ENCODE measurements around the gene RFNG. TPM values are rescaled to one million over a fixed set of nuclear protein-coding genes. Genes with fewer than 3 reads are reported as not detected.

Gene RFNG
- total RNA-seq, 2 donors from 2014 or later = 39.9 to 45.3 TPM

- no peaks in the 10 kb centered on the region for H3K27me3 ChIP-seq (replicated peaks; ENCODE audit: insufficient read depth)
- TF ChIP-seq CTCF (IDR thresholded peaks at IDR 0.05) = no peak
- no peak overlapping the region for H3K27ac ChIP-seq
- H3K9me3 ChIP-seq = no peaks in the 10 kb centered on the region
- no peak overlapping the region for H3K4me3 ChIP-seq
- DNase-seq (ENCODE audit: low spot score) (no peak), ATAC-seq (ENCODE audit: insufficient number of reproducible peaks, low FRiP score, low read depth) (no peak)
- peaks cover 54% of the 10 kb centered on the region for H3K36me3 ChIP-seq
- peaks cover 9 to 19% of the 10 kb centered on the region in 2 donors for H3K4me1 ChIP-seq (ENCODE audit: control insufficient read depth in 1 of 2, low read depth in 2 of 2)
Measured at GRCh38 chr17:82056729-82057621, 5.4 kb upstream of the RFNG start.

- no peak for ATAC-seq (ENCODE audit: insufficient number of reproducible peaks, low FRiP score, low read depth)
- H3K4me1 ChIP-seq (ENCODE audit: control insufficient read depth in 1 of 2, low read depth in 2 of 2) = peaks cover 9 to 19% of the 10 kb centered on the region in 2 donors
- no peaks in the 10 kb centered on the region for H3K9me3 ChIP-seq
- H3K27me3 ChIP-seq (replicated peaks; ENCODE audit: insufficient read depth) = no peaks in the 10 kb centered on the region
- no peak for DNase-seq (ENCODE audit: low spot score)
- no peak overlapping the region for H3K4me3 ChIP-seq
- no peak for TF ChIP-seq CTCF (IDR thresholded peaks at IDR 0.05)
- no peak overlapping the region for H3K27ac ChIP-seq
- H3K36me3 ChIP-seq = peaks cover 50% of the 10 kb centered on the region
Measured at GRCh38 chr17:82055965-82056728, 4.5 kb upstream of the RFNG start.

GRCh38 chr17:82055023-82055964, 3.7 kb upstream of the RFNG start:
- no peak for ATAC-seq (ENCODE audit: insufficient number of reproducible peaks, low FRiP score, low read depth)
- Histone ChIP-seq H3K4me1 (ENCODE audit: control insufficient read depth in 1 of 2, low read depth in 2 of 2) (peaks cover 9 to 28% of the 10 kb centered on the region in 2 donors), H3K9me3 (no peaks in the 10 kb centered on the region), H3K4me3 (no peak overlapping the region), H3K27ac (no peak overlapping the region), H3K36me3 (peaks cover 43% of the 10 kb centered on the region), H3K27me3 (replicated peaks; ENCODE audit: insufficient read depth) (no peaks in the 10 kb centered on the region)
- TF ChIP-seq CTCF (IDR thresholded peaks at IDR 0.05) = no peak
- DNase-seq (ENCODE audit: low spot score) = no peak

- no peak overlapping the region for H3K4me3 ChIP-seq
- peaks cover 9 to 36% of the 10 kb centered on the region in 2 donors for H3K4me1 ChIP-seq (ENCODE audit: control insufficient read depth in 1 of 2, low read depth in 2 of 2)
- ATAC-seq (ENCODE audit: insufficient number of reproducible peaks, low FRiP score, low read depth) (no peak), DNase-seq (ENCODE audit: low spot score) (no peak)
- H3K27me3 ChIP-seq (replicated peaks; ENCODE audit: insufficient read depth) = no peaks in the 10 kb centered on the region
- no peak for TF ChIP-seq CTCF (IDR thresholded peaks at IDR 0.05)
- H3K27ac ChIP-seq = no peak overlapping the region
- H3K36me3 ChIP-seq = peaks cover 39% of the 10 kb centered on the region
- no peaks in the 10 kb centered on the region for H3K9me3 ChIP-seq
Measured at GRCh38 chr17:82054351-82055022, 2.9 kb upstream of the RFNG start.

Data from thoracic aorta (tissue), 2 donors.